Measurements from ENCODE around the gene FBXW5.

The FBXW5 gene

DNA sequence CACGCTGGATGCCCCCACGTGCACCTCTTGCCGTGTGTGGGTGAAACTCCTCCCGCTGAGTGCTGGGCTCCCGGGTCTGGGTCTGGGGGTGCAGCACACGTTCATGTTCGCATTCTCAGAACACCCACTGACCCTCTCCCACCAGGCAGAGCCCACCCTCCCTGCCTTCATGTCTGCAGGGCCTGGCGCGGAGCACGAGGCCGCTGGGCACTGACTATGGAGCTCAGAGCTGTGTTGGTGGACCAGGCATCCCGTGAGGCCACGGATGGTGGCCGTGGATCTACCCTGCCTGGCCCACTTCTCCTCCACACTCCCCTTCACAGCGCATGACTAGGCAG is 16.4 kb upstream of the FBXW5 start:
- no peak for DNase-seq

DNA sequence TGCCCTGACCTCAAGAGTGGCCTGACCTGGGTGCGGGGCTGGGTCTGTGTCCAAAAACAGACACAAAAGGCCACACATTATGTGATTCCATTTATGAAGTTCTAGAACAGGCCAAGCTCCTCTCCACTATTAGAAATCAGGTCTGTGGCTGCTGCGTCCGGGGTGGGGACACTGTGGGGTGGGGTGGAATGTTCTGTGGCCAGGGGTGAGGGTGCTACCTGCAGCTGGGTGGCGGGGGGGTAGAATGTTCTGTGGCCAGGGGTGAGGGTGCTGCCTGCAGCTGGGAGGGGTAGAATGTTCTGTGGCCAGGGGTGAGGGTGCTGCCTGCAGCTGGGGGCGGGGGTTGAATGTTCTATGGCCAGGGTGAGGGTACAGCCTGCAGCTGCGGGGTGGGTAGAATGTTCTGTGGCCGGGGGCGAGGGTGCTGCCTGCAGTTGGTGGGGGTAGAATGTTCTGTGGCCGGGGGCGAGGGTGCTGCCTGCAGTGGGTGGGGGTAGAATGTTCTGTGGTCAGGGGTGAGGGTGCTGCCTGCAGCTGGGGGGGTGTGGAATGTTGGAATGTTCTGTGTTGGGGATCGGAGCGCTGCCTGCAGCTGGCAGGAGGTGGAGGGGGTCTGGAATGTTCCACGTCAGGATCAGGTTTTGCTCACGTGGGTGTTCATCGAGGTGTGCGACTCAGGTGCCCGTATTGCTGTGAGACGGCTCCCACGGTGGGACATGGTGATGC is 15.8 kb upstream of the FBXW5 start:
- DNase-seq, result peak; percentile 35

DNA sequence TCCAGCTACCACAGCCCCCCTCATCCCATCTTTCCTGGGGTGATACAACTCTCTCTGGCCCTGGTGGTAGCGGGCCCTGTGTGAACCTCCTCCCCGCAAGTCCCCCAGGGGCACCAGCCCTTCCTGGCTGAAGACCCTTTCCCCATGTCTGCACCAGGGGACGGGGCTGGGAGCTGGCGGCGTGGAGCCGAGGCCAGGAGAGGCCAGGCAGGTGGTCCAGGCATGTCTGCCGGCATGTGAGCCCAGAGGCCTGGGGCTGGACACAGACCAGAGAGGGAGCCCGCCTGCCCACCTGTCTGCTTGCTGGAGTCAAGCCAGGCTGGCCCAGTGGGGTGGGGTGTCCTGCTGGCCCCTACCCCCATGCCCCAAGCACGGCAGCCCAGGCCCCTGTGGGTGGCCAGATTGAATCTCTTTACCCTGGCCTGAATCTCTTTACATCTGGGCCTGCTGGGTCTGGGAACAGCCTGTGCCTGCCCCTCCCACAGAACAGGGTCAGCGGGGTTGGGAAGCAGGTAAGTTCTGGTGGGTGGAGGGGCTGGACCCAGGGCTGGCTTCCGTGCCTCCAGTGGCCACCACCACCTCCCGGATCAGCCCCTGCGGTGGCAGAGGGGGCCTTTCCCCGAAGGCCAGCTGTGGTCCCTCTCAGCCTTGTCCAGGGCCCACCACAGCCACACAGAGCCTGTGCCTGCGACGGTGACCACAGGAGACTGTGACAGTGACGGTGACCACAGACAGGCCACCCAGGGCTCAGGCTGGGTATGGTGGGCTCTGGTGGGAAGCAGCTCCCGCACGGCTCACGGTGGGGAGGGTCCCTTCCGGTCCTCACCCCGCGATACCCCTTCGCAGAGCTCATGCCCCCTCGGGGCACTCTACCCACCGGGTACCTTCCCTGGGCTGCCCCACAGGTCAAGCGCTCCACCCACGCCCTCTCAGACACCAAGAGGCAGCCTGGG is 14.6 kb upstream of the FBXW5 start:
- DNase-seq, result no peak

DNA sequence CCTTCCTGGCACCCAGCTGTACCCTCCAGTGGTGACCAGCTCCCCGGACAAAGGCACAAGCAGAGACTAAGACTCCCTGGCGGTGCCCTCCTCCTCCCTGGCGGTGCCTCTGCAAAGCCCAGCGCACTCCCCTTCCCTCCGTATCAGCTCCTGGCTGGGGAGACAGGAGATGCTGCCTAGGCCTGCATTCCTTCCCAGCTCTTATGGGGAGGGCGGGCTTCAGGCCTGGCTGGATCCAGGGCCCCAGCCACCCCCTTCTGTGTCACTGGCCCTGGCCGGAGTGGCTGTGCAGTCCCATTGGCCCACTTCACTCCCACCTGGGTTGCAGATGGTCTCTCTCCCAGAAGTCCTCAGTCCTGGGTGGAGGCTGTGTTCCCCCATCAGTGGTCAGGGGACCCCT is 13.9 kb upstream of the FBXW5 start:
- DNase-seq, result no peak

DNA sequence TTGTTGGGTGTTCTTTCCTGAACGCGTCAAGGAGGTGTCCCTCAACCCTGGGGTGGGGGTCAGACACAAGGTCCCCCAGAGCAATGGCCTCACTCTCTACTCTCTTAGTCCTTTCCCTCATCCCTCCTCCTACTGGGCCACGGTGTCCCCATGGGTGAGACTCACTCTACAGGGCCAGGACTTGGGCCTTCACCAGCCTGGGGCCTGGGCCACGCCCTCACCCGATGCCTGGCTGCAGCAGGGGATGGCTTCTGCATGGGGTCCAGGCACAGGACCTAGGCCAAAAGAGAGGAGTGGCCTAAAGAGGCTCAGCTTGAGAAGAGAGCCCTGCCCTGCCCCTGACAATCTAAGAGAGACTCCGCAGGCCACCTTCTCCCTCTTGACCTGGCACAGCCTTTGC is 13.4 kb upstream of the FBXW5 start:
- no peak for DNase-seq

DNA sequence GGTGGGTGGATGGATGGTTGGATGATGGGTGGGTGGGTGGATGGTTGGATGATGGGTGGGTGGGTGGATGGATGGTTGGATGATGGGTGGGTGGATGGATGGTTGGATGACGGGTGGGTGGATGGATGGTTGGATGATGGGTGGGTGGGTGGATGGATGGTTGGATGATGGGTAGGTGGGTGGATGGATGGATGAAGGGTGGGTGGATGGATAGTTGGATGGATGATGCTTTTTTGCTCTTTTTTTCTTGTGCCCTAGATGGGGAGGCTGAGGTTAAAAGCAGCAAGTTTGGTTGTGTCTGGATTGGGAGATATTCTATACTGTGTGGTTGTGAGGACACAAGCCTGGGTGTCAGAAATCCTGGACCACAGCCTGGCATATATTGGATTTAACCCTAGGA is 12.9 kb upstream of the FBXW5 start:
- no peak for DNase-seq

DNA sequence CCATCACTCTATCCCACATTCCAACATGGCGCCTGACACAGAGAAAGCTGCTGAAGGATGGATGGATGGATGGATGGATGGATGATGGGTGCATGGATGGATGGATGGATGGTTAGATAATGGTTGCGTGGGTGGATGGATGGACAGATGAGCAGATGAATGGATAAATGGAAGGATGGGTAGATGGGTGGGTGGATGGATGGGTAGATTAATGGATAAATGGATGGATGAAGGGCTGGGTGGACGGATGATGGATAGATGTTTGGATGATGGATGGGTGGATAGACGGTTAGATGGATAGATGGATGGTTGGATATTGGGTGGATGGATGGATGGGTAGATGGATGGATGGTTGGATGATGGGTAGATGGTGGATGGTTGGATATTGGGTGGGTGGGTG is 12.1 kb upstream of the FBXW5 start:
- DNase-seq, result no peak

DNA sequence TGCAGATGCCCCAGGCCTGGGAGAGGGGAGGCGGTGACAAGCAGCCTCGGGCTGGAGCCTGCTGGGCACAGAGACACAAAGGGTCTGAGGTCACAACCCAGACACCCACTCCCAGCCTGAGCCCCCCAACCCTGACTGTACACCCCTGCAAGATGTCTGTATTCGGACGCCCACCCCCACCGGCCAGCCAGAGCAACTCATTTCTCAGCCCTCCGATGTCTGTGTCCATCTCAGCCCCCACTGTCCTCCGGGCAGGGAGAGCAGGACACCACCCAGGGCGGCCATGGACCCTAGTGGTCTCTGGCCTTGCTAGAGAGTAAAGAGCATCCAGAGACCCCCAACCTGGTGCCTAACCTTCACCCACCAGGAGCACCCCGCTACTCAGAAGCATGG is 11.4 kb upstream of the FBXW5 start:
- no peak for DNase-seq

DNA sequence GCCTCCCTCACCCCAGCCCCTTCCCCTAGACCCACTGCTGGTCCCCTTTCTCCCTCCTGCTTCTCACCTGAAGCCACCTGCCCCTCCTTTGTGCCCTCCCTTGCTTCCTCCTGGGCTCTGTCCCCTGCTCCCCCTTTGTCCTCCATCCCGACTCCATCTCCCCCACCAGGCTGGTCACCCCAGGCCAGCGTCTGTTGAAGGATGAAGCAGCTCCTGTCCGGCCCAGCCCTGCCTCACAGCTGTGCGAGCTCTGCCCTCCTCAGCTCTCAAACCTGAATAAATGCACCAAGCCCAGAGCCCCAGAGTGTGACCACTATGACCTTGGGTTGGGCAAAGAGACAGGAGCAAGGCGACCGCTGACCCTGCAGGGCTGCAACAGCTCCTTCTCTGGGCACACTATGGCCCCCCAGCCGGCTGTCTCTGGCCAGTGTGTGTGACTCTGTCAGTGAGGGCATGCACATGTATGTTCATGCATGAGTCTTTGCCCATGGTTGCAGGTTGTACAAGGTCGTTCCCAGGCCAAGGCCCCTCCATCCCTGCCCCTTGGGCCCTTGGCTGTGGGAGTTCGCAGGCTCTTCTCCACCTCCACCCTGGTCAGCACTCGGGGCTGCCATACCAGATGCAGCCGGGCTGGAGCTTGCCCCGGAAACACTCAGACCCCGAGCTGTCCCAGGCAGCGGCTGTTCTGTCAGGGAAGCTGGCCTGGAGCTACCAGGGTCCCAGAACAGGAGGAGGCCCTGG is 10.8 kb upstream of the FBXW5 start:
- DNase-seq, result no peak

DNA sequence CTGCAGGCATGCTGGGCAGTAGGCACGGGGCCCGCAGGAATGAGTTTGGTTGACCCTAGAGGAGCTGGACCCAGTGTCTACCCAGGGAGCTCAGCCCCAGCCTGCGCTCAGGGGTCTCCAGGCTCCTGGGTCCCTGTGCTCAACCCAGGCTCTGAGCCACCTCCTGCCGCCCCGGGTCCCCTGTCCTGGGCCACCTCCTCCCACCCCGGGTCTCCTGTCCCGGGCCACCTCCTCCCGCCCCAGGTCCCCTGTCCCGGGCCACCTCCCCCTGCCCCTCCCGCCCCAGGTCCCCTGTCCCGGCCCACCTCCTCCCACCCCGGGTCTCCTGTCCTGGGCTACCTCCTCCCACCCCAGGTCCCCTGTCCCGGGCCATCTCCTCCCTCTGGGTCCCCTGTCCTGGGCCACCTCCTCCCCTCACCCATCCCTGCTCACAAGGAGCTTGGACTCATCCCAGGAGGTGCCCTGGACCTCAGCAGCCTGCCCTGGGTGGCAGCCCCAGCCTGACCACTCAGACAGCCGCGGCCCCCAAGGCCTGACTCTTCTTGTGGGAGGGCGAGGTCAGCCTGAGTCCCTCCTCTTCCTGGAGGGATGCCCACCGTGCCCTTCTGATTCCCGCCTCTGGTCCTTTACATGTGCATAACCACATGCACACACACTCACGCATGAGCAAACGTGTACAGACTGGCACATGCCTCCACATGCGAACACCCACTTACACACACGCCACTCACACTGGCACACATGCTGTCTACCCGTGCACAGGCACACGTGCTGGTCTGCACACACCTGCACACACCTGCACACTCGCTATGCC is 9.9 kb upstream of the FBXW5 start:
- no peak for DNase-seq

DNA sequence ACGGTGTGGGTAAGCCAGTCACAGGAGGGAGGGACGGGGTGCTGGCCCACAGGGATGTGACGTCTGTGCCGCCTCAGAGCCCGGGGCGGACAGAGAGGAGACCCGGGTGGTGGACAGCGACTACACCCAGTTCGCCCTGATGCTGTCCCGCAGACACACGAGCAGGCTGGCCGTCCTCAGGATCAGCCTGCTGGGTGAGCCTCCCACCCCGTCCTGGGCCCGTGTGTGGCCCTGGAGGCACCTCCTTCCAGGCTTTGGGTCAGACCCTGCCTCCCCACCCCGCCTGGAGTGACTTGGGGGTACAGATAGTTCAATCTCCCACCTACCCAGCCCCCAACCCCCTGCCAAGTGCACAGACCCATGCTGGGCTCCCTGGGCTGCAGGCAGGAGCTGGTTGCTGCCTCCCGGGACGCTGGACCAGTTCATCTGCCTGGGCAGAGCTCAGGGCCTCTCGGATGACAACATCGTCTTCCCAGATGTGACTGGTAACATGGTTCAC is 9.3 kb upstream of the FBXW5 start:
- no peak for DNase-seq

DNA sequence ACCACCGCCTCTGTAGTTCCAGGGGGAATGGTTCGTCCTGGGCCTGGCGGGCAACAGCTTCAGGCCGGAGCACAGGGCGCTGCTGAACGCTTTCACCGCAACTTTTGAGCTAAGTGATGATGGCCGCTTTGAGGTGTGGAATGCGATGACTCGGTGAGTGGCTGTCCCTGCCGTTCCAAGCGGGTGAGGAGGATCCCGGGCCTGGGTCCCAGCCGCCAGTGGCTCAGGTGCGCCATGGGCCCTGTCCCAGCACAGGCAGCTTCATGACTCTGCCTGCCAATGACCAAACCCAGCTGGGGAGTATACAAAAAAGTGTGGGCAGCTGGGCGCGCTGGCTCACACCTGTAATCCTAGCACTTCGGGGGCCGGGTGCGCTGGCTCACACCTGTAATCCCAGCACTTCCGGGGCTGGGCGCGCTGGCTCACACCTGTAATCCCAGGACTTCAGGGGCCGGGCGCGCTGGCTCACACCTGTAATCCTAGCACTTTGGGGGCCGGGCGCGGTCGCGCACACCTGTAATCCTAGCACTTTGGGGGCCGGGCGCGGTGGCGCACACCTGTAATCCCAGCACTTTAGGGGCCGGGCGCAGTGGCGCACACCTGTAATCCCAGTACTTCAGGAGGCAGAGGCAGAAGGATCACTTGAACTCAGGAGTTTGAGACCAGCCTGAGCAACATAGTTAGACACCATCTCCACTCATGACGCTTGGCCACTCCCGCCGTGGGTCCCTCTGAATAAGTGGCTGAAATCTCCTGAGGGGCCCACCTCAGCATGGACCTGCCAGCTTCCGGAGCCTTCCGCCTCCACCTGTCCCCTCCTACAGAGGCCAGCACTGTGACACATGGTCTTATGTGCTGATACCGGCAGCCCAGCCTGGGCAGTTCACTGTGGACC is 8.6 kb upstream of the FBXW5 start:
- no peak for DNase-seq

DNA sequence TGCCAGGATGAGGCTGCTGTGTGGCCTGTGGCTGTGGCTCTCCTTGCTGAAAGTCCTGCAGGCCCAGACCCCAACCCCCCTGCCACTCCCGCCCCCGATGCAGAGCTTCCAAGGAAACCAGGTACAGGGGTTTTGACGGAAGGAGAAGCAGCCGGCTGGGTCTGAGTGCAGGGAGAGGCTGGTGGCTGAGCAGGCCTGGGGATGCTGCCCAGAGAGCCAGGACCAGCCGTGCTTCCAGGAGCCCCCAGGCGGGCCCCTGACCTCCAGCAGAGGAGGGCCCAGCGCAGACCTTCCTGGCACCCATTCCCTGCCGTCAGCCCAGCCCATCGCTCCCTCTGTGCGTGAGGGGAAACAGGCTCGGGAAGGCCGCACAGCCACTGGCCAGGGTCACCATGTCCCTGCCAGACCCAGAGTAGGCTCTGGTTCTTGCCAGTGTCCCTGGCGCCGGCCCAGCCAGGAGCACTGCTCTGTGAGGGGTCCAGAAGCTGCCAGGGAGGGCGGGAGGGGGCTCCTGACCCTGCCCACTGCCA is 7.8 kb upstream of the FBXW5 start:
- no peak for DNase-seq

DNA sequence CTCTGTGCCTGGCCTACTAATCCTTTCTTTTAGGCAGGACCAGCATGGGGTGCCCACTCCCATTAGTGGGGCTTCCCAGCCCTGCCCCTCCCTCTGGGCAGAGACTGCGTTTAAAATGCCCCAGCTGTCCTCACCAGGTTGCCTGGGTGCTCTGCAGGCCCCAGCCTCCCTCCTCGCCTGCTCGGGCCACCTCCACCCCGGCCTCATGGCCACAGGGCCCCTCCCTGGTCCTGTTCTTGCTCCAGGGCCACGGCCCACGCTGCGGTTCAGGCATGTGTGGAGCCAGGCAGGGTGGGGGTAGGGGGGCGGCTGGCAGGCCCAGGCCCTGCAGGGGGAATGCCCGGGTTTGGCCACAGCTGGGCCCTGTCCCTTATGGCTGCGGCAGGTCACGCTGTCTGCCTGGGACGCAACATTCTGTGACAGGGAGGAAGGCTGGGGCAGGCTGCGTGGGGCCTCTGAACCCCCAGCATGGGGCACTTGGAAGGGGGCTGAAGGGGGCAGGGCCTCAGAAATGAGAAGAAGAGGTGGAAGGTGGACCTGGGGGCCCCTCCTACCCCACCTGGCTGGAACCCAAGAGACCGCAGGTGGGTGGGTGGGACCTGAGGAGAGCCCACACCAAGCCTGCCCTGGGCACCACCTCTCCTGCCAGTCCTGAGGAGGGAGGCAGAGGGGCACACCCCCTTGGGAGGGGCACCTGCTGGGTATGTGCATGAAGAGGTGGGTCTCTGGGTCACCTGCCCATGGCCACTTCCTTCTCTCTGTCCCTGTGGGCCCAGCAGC is 7.2 kb upstream of the FBXW5 start, which contains the start of gene LCN12:
TSS of gene LCN12 (plus strand) at position 733 of the 780 bp plus-strand sequence. CDS start 55 bp downstream, outside the sequence.
- no peak for DNase-seq

DNA sequence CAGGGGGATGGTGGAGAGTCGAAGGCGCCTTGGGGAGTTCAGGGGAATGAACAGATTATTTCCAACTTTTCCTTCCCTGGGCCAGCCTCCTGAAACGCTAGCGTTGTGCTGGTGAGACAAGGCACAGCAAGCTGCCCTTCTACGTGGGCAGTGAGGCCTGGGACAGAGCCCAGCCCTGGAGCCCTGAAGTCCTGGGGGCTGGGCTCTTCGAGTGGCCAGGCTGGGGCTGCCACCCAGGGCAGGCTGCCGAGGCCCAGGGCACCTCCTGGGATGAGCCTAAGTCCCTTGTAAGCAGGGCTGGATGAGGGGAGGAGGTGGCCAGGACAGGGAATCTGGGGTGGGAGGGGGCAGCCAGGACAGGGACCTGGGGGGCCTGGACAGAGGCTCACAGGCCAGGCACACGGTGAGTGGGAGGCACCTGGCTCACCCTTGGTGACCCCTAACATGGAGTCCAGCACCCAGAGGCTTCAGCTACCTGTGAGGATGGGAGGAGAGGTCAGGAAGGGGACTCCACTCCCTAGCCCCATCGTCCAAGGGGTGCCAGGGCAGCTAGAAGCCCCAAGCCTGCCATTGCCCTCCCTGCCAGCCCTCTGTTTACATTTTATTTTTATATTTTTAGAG is 6.2 kb upstream of the FBXW5 start:
- no peak for DNase-seq

DNA sequence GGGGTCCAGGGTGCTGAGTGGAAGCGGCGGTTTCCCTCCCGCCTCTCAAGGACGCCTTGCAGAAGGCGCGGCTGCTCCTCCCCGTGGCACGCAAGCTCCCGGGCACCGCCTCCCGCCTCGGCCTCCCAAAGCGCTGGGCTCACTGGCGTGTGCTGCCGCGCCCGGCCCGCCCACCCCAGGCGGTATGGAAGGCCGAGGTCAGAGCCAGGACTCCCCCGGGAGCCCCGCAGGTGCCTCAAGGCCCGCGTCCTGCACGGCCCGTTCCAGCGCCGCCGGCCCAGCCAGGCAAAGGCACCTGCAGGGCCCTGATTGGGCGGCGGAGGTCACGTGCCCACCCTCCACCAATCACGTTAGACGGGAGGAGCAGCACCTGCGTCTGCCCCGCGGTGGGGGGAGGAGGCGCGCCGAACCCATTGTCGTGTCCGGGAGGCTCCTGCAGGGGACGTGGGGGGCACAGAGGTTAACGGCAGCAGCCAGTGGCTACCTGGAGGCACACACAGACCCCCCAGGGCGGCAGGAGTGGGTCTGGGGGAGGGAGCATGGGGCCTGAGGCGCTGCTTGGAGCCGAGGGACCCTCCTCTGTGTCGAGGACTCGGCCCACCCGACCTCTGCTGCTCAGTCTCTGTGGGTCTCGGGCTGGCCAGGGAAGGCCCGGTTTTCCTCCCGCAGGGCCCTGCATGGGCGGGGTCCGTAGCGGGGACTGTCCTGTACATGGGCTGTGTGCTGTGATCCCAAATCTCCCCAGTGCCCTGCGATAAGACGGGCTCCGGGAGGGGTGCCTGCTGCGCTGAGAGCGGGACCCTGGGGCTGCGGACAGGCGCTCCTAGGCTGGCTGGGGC is 5.5 kb upstream of the FBXW5 start:
- peak; percentile 98 for DNase-seq

DNA sequence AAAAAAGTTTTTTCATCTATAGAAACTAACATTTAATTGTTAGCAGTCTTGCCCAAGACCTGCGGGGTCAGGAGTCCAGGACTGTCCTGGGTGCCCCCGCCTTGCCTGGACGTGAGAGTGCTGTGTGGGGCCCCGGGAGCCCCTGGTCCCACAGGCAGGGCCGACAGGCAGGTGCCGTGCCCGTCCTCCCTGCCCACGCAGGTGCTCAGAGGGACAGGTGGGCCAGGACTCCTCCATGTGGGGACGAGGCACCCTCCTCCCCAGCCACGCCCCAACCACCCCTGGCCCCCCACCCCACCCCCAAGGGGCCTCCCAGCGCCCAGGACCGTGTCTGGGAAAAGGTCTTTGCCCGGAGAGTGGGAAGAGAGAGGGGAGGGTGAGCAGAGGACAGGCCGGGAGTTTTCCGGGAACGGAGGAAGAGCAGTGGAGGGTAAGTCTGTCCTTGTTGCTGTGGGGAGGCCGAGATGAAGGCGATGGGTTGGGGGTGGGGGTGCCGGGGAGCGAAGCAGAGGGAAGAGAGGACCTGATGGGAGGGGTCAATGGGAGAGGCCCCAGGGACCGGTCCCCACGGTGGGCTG is 4.8 kb upstream of the FBXW5 start:
- DNase-seq, result peak; percentile 15

DNA sequence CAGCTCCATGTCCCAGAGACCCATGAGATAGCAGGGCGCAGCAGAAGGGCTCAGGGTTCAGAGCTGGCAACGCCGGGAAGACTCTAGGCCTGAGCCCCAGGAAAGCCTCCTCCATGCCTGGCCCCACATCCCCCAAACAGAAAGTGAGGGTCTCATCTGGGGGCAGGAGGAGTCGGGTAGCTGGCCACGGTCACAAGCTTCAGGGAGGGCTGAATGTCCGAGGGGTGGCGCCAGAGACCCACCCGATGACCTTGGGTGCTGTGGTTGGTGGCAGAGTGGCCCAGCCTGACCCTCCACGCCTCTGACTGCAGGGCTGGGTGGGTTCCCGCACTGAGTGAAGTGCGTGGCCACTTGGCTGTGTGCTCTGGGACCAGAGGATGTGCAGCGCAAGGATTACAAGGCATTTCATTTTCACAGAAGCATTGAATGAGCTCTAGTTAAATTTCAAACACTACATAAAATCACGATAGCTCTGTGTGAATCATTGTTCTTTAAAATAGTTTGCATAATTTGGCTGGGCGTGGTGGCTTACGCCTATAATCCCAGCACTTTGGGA is 3.5 kb upstream of the FBXW5 start:
- peak; percentile 20 for DNase-seq
